ENCODE results near the gene TDRD3.

The TDRD3 gene

DNA sequence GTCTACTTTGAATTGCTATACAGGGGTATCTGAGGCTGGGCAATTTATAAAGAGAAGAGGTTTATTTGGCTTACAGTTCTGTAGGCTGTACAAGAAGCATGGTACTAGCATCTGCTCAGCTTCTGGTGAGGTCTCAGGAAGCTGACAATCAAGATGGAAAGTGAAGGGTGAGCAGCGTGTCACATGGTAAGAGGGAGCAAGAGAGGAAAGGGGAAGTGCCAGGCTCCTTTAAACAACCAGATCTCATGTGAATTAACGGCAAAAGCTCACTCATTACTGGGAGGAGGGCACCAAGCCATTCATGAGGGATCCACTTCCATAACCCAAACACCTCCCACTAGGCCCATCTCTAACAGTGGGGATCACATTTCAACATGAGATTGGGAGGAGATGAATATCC is 222.4 kb downstream of the TDRD3 start:
- peaks cover 4% of the 10 kb centered on the region; the same call in 1 of the 2 replicates for H3K4me1 ChIP-seq (ENCODE audit: low read length)
- peaks cover 6% of the 10 kb centered on the region; the same call in 1 of the 2 replicates for H3K27me3 ChIP-seq (ENCODE audit: low read depth, low read length)
- H2AFZ ChIP-seq (ENCODE audit: low read depth, low read length), result peak overlapping the region; percentile 16; the same call in 1 of the 2 replicates
- H3K9ac ChIP-seq (ENCODE audit: low read length), result no peak overlapping the region
- H3K4me3 ChIP-seq (ENCODE audit: low read length), result no peak overlapping the region
- no peaks in the 10 kb centered on the region for H3K9me3 ChIP-seq (ENCODE audit: insufficient read depth, low read length)
- H3K36me3 ChIP-seq (replicated peaks; ENCODE audit: low read depth, low read length), result no peaks in the 10 kb centered on the region
- TF ChIP-seq EZH2phosphoT487 (IDR thresholded peaks at IDR 0.05; ENCODE audit: low read depth), result no peak
- TF ChIP-seq, protein P1, sequence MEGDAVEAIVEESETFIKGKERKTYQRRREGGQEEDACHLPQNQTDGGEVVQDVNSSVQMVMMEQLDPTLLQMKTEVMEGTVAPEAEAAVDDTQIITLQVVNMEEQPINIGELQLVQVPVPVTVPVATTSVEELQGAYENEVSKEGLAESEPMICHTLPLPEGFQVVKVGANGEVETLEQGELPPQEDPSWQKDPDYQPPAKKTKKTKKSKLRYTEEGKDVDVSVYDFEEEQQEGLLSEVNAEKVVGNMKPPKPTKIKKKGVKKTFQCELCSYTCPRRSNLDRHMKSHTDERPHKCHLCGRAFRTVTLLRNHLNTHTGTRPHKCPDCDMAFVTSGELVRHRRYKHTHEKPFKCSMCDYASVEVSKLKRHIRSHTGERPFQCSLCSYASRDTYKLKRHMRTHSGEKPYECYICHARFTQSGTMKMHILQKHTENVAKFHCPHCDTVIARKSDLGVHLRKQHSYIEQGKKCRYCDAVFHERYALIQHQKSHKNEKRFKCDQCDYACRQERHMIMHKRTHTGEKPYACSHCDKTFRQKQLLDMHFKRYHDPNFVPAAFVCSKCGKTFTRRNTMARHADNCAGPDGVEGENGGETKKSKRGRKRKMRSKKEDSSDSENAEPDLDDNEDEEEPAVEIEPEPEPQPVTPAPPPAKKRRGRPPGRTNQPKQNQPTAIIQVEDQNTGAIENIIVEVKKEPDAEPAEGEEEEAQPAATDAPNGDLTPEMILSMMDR (IDR thresholded peaks at IDR 0.05; ENCODE audit: low read depth, low read length), result no peak
- no peaks in the 10 kb centered on the region for H4K20me1 ChIP-seq (ENCODE audit: insufficient read depth, low read length)
- H3K27ac ChIP-seq (ENCODE audit: low read length), result no peak overlapping the region
- no peaks in the 10 kb centered on the region for H3K79me2 ChIP-seq (ENCODE audit: low read length)
- no peak overlapping the region for H3K4me2 ChIP-seq (ENCODE audit: low read length)

- Histone ChIP-seq H3K4me2 (ENCODE audit: low read length) (no peak overlapping the region), H2AFZ (ENCODE audit: low read depth, low read length) (no peak overlapping the region)
- TF ChIP-seq EZH2phosphoT487 (IDR thresholded peaks at IDR 0.05; ENCODE audit: low read depth), result no peak
- TF ChIP-seq, protein P1 (IDR thresholded peaks at IDR 0.05; ENCODE audit: low read depth, low read length), result no peak
These were observed 223.8 kb downstream of the TDRD3 start for GRCh38 chr13:60620611-60621395.

GRCh38 chr13:60623151-60623550 is 226.1 kb downstream of the TDRD3 start:
- H3K9me3 ChIP-seq (ENCODE audit: insufficient read depth, low read length), result no peaks in the 10 kb centered on the region
- TF ChIP-seq, protein P1 (IDR thresholded peaks at IDR 0.05; ENCODE audit: low read depth, low read length), result no peak
- no peak for TF ChIP-seq EZH2phosphoT487 (IDR thresholded peaks at IDR 0.05; ENCODE audit: low read depth)
- peaks cover 13% of the 10 kb centered on the region for H3K27me3 ChIP-seq (ENCODE audit: low read depth, low read length)

More at GRCh38 chr13:60620611-60621395, 223.8 kb downstream of the TDRD3 start:
- H3K27ac ChIP-seq (ENCODE audit: low read length), result no peak overlapping the region
- H3K79me2 ChIP-seq (ENCODE audit: low read length), result no peaks in the 10 kb centered on the region
- peaks cover 13% of the 10 kb centered on the region; the same call in 1 of the 2 replicates for H3K27me3 ChIP-seq (ENCODE audit: low read depth, low read length)
- H3K4me3 ChIP-seq (ENCODE audit: low read length), result no peak overlapping the region
- no peak overlapping the region for H3K9ac ChIP-seq (ENCODE audit: low read length)
- peaks cover 4% of the 10 kb centered on the region; the same call in 1 of the 2 replicates for H3K4me1 ChIP-seq (ENCODE audit: low read length)
- H3K36me3 ChIP-seq (replicated peaks; ENCODE audit: low read depth, low read length), result no peaks in the 10 kb centered on the region
- no peaks in the 10 kb centered on the region for H3K9me3 ChIP-seq (ENCODE audit: insufficient read depth, low read length)
- H4K20me1 ChIP-seq (ENCODE audit: insufficient read depth, low read length), result no peaks in the 10 kb centered on the region

More at GRCh38 chr13:60623151-60623550, 226.1 kb downstream of the TDRD3 start:
- Histone ChIP-seq H3K9ac (ENCODE audit: low read length) (no peak overlapping the region), H3K27ac (ENCODE audit: low read length) (no peak overlapping the region), H2AFZ (ENCODE audit: low read depth, low read length) (no peak overlapping the region), H3K4me1 (ENCODE audit: low read length) (no peaks in the 10 kb centered on the region), H3K79me2 (ENCODE audit: low read length) (no peaks in the 10 kb centered on the region), H3K36me3 (replicated peaks; ENCODE audit: low read depth, low read length) (no peaks in the 10 kb centered on the region), H4K20me1 (ENCODE audit: insufficient read depth, low read length) (no peaks in the 10 kb centered on the region), H3K4me2 (ENCODE audit: low read length) (no peak overlapping the region), H3K4me3 (ENCODE audit: low read length) (no peak overlapping the region)

Data from OCI-LY3 (cell line).